HEK293 (cell line): ENCODE data around the gene DCTN1.

Experiments used
- CTCF ChIA-PET: fragments of 350-600 bp; formaldehyde crosslinking; extraction: SDS; loops from one replicate; lab custom pipeline; 2021; ENCODE audit warnings: antibody characterized with exemption; lab: Yijun Ruan, JAX
- POLR2A ChIA-PET: fragments of 300-600 bp; formaldehyde crosslinking; extraction: SDS; loops from one replicate; lab custom pipeline; 2020; ENCODE audit warnings: antibody characterized with exemption, inconsistent platforms; lab: Yijun Ruan, JAX
- H3K27ac ChIP-seq: fragments of 200-500 bp; sonication (Bioruptor generic); 2 replicates; pipeline ENCODE4 v1.5.1; 2014; ENCODE audit warnings: low read depth, low read length, control low read depth, inconsistent platforms; ENCODE audit errors: extremely low read depth
- H3K36me3 ChIP-seq, 2 experiments: fragments of 200-500 bp in 1 of 2; sonication (Bioruptor generic) in 1 of 2; 1 replicate in 1 of 2; 2 replicates in 1 of 2; pipeline ENCODE4 v1.5.1; 2014 to 2017; ENCODE audit warnings: inconsistent platforms in 2 of 2, low read length in 2 of 2; ENCODE audit not compliant: control insufficient read depth in 2 of 2, insufficient read depth in 1 of 2
- H3K4me1 ChIP-seq: fragments of 200-500 bp; sonication (Bioruptor generic); 2 replicates; pipeline ENCODE4 v1.5.1; 2014; ENCODE audit warnings: mild to moderate bottlenecking, low read length, inconsistent platforms; ENCODE audit not compliant: control insufficient read depth, insufficient read depth
- H3K4me3 ChIP-seq: 2 replicates; pipeline ENCODE4 v1.5.1; 2011; ENCODE audit warnings: low read depth, mild to moderate bottlenecking, control low read depth, low read length, moderate library complexity
- H3K9me3 ChIP-seq: fragments of 200-500 bp; sonication (Bioruptor generic); 2 replicates; pipeline ENCODE4 v1.5.1; 2014; ENCODE audit warnings: low read depth, low read length, inconsistent platforms; ENCODE audit not compliant: control insufficient read depth, insufficient read depth
- CTCF ChIP-seq: fragments of 450-650 bp; formaldehyde crosslinking; IDR thresholded peaks from 2 replicates; pipeline ENCODE4 v1.5.1; 2016; ENCODE audit warnings: missing biosample characterization, missing genetic modification characterization
- REST ChIP-seq: fragments of 450-650 bp; formaldehyde crosslinking; IDR thresholded peaks from 2 replicates; pipeline ENCODE4 v1.5.1; 2016; ENCODE audit warnings: missing biosample characterization, missing genetic modification characterization
- SCRT2 ChIP-seq: fragments of 450-650 bp; formaldehyde crosslinking; IDR thresholded peaks from 2 replicates; pipeline ENCODE4 v1.5.1; 2016; ENCODE audit warnings: missing biosample characterization, missing genetic modification characterization
- TCF7L2 ChIP-seq: IDR thresholded peaks from 2 replicates; pipeline ENCODE4 v1.6.1; 2011; ENCODE audit warnings: low read depth, mild to moderate bottlenecking, inconsistent platforms, low read length, moderate library complexity, borderline replicate concordance
- ZBTB7A ChIP-seq: fragments of 450-650 bp; formaldehyde crosslinking; IDR thresholded peaks from 2 replicates; pipeline ENCODE4 v1.5.1; 2016; ENCODE audit warnings: low read depth, missing biosample characterization, missing genetic modification characterization
- ZNF157 ChIP-seq: fragments of 450-650 bp; formaldehyde crosslinking; IDR thresholded peaks from 2 replicates; pipeline ENCODE4 v1.5.1; 2016; ENCODE audit warnings: missing biosample characterization, missing genetic modification characterization
- ZNF394 ChIP-seq: fragments of 450-650 bp; formaldehyde crosslinking; IDR thresholded peaks from 2 replicates; pipeline ENCODE4 v1.5.1; 2016; ENCODE audit warnings: missing biosample characterization, missing genetic modification characterization, mild to moderate bottlenecking, moderate library complexity, borderline replicate concordance
- ZNF423 ChIP-seq: fragments of 450-650 bp; formaldehyde crosslinking; IDR thresholded peaks from 2 replicates; pipeline ENCODE4 v1.5.1; 2016; ENCODE audit warnings: missing biosample characterization, missing genetic modification characterization
- ZNF426 ChIP-seq: fragments of 450-650 bp; formaldehyde crosslinking; IDR thresholded peaks from 2 replicates; pipeline ENCODE4 v1.5.1; 2017; ENCODE audit warnings: missing biosample characterization, missing genetic modification characterization, mild to moderate bottlenecking, inconsistent platforms, moderate library complexity
- ZNF623 ChIP-seq: fragments of 450-650 bp; formaldehyde crosslinking; IDR thresholded peaks from 2 replicates; pipeline ENCODE4 v1.5.1; 2016; ENCODE audit warnings: missing biosample characterization, missing genetic modification characterization
- ZNF654 ChIP-seq: fragments of 450-650 bp; formaldehyde crosslinking; IDR thresholded peaks from 2 replicates; pipeline ENCODE4 v1.5.1; 2016; ENCODE audit warnings: low read depth, missing biosample characterization, missing genetic modification characterization

DCTN1 gene

GRCh38 chr2:74333896-74334586, 46.1 kb downstream of the DCTN1 start:
- Histone ChIP-seq H3K4me3 (no peak overlapping the region), H3K27ac (no peak overlapping the region), H3K36me3 (peaks cover 6 to 9% of the 10 kb centered on the region in 2 experiments; a peak in 2 of 3 replicates), H3K9me3 (no peaks in the 10 kb centered on the region), H3K4me1 (no peaks in the 10 kb centered on the region)
- TF ChIP-seq ZNF426 (tag by site-specific recombination) (no peak), ZNF394 (tag by site-specific recombination) (no peak), TCF7L2 (no peak), ZNF423 (tag by site-specific recombination) (no peak), ZNF157 (tag by site-specific recombination) (no peak), ZNF623 (peak; percentile 89)
- ChIA-PET CTCF (interaction anchor here (0.6 to 5.3 kb wide), 47 partner anchors 9 to 654 kb away, joined by 3 to 61 read pairs (median 6); partner anchors contain the start of genes DCTN1 and SLC4A5), POLR2A (interaction anchor here (2.1 kb wide), 1 partner anchor 57 kb away, joined by 10 read pairs; no protein-coding TSS in a partner anchor)

GRCh38 chr2:74333175-74333574, 46.9 kb downstream of the DCTN1 start:
- CTCF ChIA-PET, result interaction anchor here (0.6 to 5.3 kb wide), 13 partner anchors 8 to 653 kb away, joined by 3 to 61 read pairs (median 5); partner anchors contain the start of gene SLC4A5

More at GRCh38 chr2:74333175-74333574, 46.9 kb downstream of the DCTN1 start:
- Histone ChIP-seq H3K9me3 (no peaks in the 10 kb centered on the region), H3K4me3 (no peak overlapping the region), H3K36me3 (peaks cover 6 to 9% of the 10 kb centered on the region in 2 experiments; a peak in 2 of 3 replicates), H3K27ac (no peak overlapping the region), H3K4me1 (no peaks in the 10 kb centered on the region)
- TF ChIP-seq SCRT2 (peak; percentile 83), CTCF (tag by site-specific recombination) (0 out of 2 replicates have a peak, but pooled peaks have one; percentile 20), ZNF654 (peak; percentile 51), REST (tag by site-specific recombination) (no peak), ZBTB7A (tag by site-specific recombination) (no peak)
- POLR2A ChIA-PET, result interaction anchor here (0.6 kb wide), 1 partner anchor 68 kb away, joined by 5 read pairs; no protein-coding TSS in a partner anchor
